Fibroblast of lung (primary cell): ENCODE measurements around the gene RERE. TPM values are rescaled to one million over a fixed set of nuclear protein-coding genes. Genes with fewer than 3 reads are reported as not detected.

Source experiments
- DNase-seq, 2 donors: peaks; one replicate each; pipeline versions ENCODE4 v3.0.0 to v3.0.0-alpha.2; 2010; ENCODE audit warnings: low read depth in 2 of 2
- H2AFZ ChIP-seq: 2 replicates; pipeline ENCODE4 v1.5.1; 2012; ENCODE audit warnings: low read length, control low read depth, inconsistent platforms
- H3K27ac ChIP-seq: 2 replicates; pipeline ENCODE4 v1.5.1; 2011; ENCODE audit warnings: low read length, control low read depth; ENCODE audit not compliant: insufficient read depth
- H3K27me3 ChIP-seq: 2 replicates; pipeline ENCODE4 v1.5.1; 2011; ENCODE audit warnings: mild to moderate bottlenecking, low read length; ENCODE audit not compliant: control insufficient read depth, insufficient read depth
- H3K36me3 ChIP-seq: 2 replicates; pipeline ENCODE4 v1.5.1; 2011; ENCODE audit warnings: low read length; ENCODE audit not compliant: control insufficient read depth, insufficient read depth
- H3K4me1 ChIP-seq: 2 replicates; pipeline ENCODE4 v1.5.1; 2011; ENCODE audit warnings: low read length; ENCODE audit not compliant: control insufficient read depth, insufficient read depth; ENCODE audit errors: extremely low read depth
- H3K4me2 ChIP-seq: 2 replicates; pipeline ENCODE4 v1.5.1; 2011; ENCODE audit warnings: low read length, control low read depth; ENCODE audit not compliant: insufficient read depth; ENCODE audit errors: extremely low read depth
- H3K4me3 ChIP-seq, 4 experiments: fragments of 200-600 bp in 1 of 4; sonication (generic) in 1 of 4; replicated peaks in 1 of 4; 2 replicates each; pipeline ENCODE4 v1.5.1; 2011 to 2016; ENCODE audit warnings: low read length in 4 of 4, low read depth in 3 of 4, mild to moderate bottlenecking in 3 of 4, control low read depth in 2 of 4, inconsistent platforms in 1 of 4, mixed read lengths in 1 of 4; ENCODE audit not compliant: insufficient read depth in 1 of 4; ENCODE audit errors: control extremely low read depth in 1 of 4
- H3K79me2 ChIP-seq: 2 replicates; pipeline ENCODE4 v1.5.1; 2012; ENCODE audit warnings: mild to moderate bottlenecking, low read length, inconsistent platforms; ENCODE audit not compliant: control insufficient read depth, insufficient read depth
- H3K9ac ChIP-seq: 2 replicates; pipeline ENCODE4 v1.5.1; 2011; ENCODE audit warnings: mild to moderate bottlenecking, low read length, control low read depth; ENCODE audit not compliant: insufficient read depth
- H3K9me3 ChIP-seq: 2 replicates; pipeline ENCODE4 v1.5.1; 2012; ENCODE audit warnings: low read depth, low read length; ENCODE audit not compliant: control insufficient read depth, insufficient read depth
- H4K20me1 ChIP-seq: 2 replicates; pipeline ENCODE4 v1.5.1; 2011; ENCODE audit warnings: low read length; ENCODE audit not compliant: control insufficient read depth, insufficient read depth; ENCODE audit errors: extremely low read depth
- EZH2 ChIP-seq: IDR thresholded peaks from 2 replicates; pipeline ENCODE4 v1.5.1; 2012; ENCODE audit warnings: low read length, control low read depth, mild to moderate bottlenecking; ENCODE audit errors: missing control alignments
- polyA plus RNA-seq, 2 donors: library from polyadenylated mRNA; depleted of rRNA in 1 of 2; stranded (reverse) in 1 of 2; unstranded in 1 of 2; fragments of >200 nt; gene quantifications; 2 replicates each; pipeline ENCODE4 v1.2.1, GENCODE V29; 2011 to 2012; ENCODE audit warnings: missing spikeins in 1 of 2
- total RNA-seq: library from RNA; depleted of rRNA; stranded (reverse); fragments of >200 nt; gene quantifications from 2 replicates; pipeline ENCODE4 v1.2.1, GENCODE V29; 2014
- TF ChIP-seq, protein P1 (sequence below), 2 donors: IDR thresholded peaks in 1 of 2; conservative IDR thresholded peaks in 1 of 2; 1 replicate in 1 of 2; 2 replicates in 1 of 2; pipeline ENCODE4 v1.5.1; 2011 to 2012; ENCODE audit warnings: low read length in 2 of 2, control low read depth in 1 of 2, inconsistent platforms in 1 of 2, low read depth in 1 of 2, mild to moderate bottlenecking in 1 of 2

The RERE gene
- total and polyA plus RNA-seq, 2 donors (not counting 1 experiment from before 2014, with no cell fraction given), result 3.7 to 51.0 TPM

- TF ChIP-seq EZH2, result no peak
- TF ChIP-seq, protein P1, sequence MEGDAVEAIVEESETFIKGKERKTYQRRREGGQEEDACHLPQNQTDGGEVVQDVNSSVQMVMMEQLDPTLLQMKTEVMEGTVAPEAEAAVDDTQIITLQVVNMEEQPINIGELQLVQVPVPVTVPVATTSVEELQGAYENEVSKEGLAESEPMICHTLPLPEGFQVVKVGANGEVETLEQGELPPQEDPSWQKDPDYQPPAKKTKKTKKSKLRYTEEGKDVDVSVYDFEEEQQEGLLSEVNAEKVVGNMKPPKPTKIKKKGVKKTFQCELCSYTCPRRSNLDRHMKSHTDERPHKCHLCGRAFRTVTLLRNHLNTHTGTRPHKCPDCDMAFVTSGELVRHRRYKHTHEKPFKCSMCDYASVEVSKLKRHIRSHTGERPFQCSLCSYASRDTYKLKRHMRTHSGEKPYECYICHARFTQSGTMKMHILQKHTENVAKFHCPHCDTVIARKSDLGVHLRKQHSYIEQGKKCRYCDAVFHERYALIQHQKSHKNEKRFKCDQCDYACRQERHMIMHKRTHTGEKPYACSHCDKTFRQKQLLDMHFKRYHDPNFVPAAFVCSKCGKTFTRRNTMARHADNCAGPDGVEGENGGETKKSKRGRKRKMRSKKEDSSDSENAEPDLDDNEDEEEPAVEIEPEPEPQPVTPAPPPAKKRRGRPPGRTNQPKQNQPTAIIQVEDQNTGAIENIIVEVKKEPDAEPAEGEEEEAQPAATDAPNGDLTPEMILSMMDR (conservative IDR thresholded peaks at IDR 0.05 in 1 of 2, IDR thresholded peaks at IDR 0.05 in 1 of 2; ENCODE audit: low read depth in 1 of 2, low read length in 2 of 2), result no peak
- Histone ChIP-seq H3K4me1 (no peaks in the 10 kb centered on the region), H3K27ac (no peak overlapping the region), H3K9me3 (no peaks in the 10 kb centered on the region), H3K27me3 (no peaks in the 10 kb centered on the region), H2AFZ (no peak overlapping the region), H4K20me1 (no peaks in the 10 kb centered on the region), H3K4me2 (no peak overlapping the region), H3K4me3 (no peak overlapping the region), H3K36me3 (no peaks in the 10 kb centered on the region), H3K79me2 (peaks cover 9% of the 10 kb centered on the region), H3K9ac (no peak overlapping the region)
- no peak for DNase-seq
Observed at GRCh38 chr1:8693107-8693506, 124.3 kb downstream of the RERE start.

DNA sequence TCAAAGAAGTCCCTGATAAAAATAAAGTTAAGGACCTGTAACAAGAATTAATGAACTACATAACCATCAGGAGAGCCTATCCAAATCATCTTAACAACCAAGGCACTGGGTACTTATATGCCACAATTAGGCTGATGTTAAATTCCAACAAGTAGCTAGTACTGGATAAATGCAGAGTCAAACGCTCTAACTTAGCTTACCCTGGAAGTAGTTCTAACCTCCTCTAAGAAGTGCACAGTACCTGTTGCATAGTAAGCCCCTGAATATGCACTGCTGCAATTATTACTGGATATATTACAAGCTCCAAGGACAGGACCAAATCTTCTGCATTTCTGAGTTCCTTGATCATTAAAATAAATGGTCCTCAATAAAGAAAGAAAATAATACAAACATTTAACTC lies 125.8 kb downstream of the RERE start:
- no peak for DNase-seq
- Histone ChIP-seq H2AFZ (no peak overlapping the region), H3K4me1 (peaks cover 5% of the 10 kb centered on the region), H3K27me3 (no peaks in the 10 kb centered on the region), H3K9me3 (no peaks in the 10 kb centered on the region), H3K9ac (no peak overlapping the region), H3K4me3 (no peak overlapping the region), H3K27ac (no peak overlapping the region), H4K20me1 (no peaks in the 10 kb centered on the region), H3K79me2 (peaks cover 11% of the 10 kb centered on the region), H3K36me3 (no peaks in the 10 kb centered on the region), H3K4me2 (no peak overlapping the region)
- TF ChIP-seq, protein P1 (conservative IDR thresholded peaks at IDR 0.05 in 1 of 2, IDR thresholded peaks at IDR 0.05 in 1 of 2; ENCODE audit: low read depth in 1 of 2, low read length in 2 of 2), result no peak
- no peak for TF ChIP-seq EZH2

GRCh38 chr1:8690253-8690525 lies 127.3 kb downstream of the RERE start:
- Histone ChIP-seq H3K4me2 (no peak overlapping the region), H4K20me1 (no peaks in the 10 kb centered on the region), H2AFZ (no peak overlapping the region), H3K27ac (no peak overlapping the region), H3K79me2 (peaks cover 8% of the 10 kb centered on the region), H3K4me1 (peaks cover 5% of the 10 kb centered on the region), H3K36me3 (no peaks in the 10 kb centered on the region), H3K4me3 (no peak overlapping the region), H3K9ac (no peak overlapping the region), H3K9me3 (no peaks in the 10 kb centered on the region), H3K27me3 (no peaks in the 10 kb centered on the region)
- no peak for TF ChIP-seq EZH2
- TF ChIP-seq, protein P1 (conservative IDR thresholded peaks at IDR 0.05 in 1 of 2, IDR thresholded peaks at IDR 0.05 in 1 of 2; ENCODE audit: low read depth in 1 of 2, low read length in 2 of 2), result no peak
- DNase-seq, result no peak
